NCI-H524 (cell line): ENCODE measurements around the gene NHLRC4.

Source experiments
- DNase-seq, 2 experiments: peaks; one replicate each; lab custom pipeline; 2025; lab: John Stamatoyannopoulos, UW

NHLRC4 gene

DNA sequence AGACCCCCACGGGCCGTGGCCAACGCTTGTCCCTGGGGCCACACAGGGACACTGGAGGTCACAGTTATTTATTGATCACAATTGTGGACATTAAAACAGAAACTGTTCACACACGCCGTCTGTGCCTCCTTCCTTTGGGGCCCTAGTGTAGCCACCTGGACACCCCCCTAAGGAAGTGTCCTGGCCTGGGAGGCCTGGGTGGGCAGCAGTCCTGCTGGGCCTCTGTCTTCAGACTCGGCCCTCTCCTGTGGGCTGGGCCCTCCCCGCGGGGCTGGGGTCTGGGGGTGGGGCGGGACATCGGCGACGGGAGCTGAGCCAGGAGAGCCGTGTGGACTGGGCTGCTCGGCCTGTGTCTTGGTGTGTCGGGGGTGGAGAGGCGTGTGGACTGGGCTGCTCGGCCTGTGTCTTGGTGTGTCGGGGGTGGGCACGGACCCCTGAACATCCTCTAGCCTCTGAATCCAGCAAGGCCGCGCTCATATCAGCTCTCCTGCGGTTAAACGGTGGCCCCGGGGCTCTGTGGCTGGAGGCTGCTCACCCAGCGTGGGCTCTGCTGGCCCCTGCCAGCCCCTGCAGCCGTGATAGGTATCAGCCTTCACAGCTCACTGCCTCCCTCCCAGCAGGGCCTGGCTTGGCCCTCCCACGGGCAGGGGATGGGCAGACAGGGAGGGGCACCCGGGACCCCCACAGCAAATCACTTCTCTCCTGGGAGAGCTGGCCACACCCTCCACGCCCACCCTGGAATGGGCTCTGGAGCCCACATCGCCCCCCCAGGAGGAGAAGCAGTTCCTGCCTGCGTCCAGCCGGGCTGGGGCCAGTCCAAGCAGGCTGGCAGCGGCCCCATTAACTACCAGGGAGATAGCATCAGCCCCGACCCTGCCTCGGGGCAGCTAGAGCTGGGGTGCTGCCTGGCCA is 1.1 kb upstream of the NHLRC4 start:
- no peak for DNase-seq

DNA sequence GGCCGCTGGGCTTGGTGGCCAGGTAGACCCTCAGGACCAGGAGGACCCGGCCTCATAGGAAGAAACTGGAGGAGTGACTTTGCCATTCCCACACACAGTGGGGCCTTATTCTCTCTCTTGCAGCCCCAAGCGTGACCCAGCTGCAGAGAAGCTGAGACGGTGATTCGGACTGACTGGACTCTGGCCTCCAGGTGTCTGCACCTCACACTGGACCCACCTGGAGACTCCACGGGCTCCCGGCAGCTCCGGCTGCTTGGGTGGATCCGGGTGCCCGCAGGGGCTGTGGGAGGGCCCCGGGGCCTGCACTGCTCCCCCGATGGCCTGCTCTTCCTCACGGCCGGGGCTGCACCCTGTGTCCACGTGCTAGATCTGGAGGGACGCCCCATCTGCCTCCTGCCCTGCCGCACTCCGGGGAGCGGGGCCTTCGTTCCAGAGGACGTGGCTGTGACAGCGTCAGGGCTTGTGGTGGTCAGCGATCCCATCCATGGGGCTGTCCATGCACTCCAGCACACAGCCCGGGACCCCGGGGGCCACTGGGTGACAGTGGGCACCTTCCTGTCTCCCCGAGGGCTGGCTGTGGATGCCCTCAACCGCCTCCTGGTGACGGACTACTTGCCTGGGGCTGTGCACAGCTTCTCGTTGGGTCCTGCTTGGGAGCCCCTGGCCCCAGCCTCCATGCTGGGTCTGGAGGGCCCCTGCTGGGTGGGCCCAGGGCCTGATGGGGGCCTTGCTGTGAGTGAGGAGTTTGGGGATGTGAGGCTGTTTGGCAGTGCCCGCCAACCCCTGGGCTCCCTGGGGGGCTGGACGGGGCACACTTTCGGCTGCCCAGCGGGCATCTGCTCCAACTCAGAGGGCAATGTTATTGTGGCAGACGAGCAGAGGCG is 810 bp downstream of the NHLRC4 start:
- no peak for DNase-seq

DNA sequence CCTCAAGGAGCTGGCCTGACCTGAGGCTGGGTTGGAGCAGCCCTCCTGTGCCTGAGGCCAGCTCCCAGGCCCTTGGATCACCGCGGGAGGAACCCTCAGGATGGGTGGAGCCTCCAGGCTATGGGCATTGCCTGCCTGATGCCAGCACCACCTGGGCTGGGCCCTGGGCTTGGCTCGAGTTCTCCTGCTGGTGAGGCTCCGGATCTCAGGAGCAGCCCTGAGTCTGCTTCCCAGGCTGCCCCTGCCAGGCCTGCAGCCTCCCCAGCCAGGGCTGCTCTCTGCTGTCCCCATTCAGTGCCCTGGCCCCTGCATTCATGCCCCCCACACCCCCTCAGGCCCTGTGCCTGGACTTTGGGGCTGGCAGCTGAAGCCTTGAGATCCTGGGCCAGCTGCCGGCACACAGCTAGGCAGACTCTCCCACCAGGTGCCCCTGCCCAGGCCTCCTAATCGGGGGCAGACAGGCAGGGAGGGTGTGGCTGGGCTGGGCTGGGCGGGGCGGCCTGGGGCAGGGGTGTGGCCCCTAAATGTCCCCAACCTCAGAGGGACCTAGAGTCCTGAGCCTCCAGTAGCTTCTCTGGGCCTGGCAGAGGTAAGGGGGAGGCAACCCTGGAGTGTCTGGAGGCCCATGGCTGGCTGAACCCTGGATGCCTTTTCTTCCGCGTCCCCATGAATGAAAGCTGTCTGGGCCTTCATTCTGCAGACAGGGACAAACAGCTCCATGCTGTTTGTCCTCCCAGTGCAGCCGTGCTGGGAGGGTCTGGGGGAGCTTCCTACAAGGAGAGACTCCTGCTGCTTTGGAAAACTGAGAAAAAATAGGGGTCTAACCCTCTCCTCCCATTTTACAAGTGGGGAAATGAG is 1.8 kb downstream of the NHLRC4 start:
- DNase-seq = no peak

DNA sequence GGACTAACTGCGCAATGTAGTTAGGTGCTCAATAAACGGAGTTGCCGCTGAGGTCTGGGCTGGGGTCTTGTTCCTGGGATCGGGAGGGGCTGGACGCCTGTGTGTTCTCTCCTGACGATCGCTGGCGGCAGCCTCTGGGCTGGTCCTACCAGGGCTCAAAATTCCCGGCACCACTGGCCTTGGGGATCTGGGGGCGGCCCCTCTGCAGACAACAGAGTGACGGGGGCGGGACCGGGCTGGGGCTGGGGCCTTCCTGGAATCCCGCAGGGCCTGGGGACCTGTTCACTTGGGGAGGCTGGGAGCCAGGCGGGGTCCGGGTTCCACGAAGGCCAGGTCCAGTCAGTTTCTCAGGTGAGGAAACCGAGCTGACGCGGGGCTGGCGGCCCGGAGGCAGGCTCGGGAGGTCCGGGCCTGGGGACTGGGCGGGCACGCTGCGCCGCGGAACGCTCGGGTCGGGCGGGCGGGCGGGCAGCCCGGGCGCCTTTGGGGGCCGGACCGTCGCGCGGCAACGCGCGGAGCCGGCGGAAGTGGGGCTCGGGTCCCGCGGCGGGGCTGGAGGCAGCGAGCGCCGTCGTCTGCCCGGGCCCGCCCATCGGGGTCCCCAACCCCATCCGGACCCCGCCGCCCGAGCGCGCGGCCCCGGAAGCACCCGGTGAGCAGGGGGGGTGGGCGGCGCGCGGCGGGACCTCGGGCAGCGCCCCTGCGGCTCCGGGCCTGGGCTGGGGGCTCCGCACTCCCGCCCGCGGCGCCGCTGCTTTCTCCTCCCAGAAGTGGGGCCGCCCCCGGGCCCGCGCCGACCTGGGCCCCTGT is 2.8 kb downstream of the NHLRC4 start, which contains the start of gene PIGQ:
Gene PIGQ, plus strand, starts transcription at position 524 of the 810 bp plus-strand sequence. CDS start 4,107 bp downstream, outside the sequence.
- DNase-seq = peak in 1 of 2 experiments; percentile 60

DNA sequence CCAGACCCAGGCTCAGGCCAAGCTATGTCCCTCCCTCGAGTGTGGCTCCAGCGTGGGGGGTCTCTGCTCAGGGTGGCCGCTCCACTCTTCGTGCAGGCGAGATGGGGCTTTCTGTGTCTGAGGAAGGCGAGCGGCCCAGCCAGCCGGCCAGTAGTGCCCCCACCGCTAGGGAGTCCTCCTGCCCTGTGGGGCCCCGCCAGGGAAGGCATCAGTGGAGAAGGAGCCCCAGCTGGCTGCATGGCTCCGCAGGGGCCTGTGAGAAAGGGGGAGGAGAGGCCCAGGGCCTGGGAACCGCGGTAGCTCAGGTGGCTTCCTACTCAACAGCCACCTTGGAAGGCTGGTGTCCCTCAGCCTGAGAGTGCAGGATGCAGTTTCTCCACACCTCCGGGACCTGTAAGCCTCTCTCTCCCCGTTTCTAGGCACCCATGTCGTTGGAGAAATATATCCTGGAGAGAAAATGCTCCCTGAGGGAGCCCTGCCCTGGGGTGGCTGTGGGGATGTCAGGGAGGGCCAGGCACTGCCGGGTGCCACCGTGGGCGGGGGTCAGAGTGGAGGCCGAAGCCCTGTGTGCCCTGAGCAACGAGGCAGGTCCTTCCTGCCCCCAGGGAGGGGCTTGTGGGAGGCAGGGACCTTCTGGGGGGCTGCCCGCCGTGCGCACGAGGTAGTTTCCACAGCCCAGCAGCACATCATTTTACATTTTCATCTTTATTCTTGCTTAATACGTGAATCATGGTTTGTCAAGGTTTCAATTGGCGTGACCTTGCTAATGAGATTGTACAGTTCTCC is 6.3 kb downstream of the NHLRC4 start:
- DNase-seq = no peak

DNA sequence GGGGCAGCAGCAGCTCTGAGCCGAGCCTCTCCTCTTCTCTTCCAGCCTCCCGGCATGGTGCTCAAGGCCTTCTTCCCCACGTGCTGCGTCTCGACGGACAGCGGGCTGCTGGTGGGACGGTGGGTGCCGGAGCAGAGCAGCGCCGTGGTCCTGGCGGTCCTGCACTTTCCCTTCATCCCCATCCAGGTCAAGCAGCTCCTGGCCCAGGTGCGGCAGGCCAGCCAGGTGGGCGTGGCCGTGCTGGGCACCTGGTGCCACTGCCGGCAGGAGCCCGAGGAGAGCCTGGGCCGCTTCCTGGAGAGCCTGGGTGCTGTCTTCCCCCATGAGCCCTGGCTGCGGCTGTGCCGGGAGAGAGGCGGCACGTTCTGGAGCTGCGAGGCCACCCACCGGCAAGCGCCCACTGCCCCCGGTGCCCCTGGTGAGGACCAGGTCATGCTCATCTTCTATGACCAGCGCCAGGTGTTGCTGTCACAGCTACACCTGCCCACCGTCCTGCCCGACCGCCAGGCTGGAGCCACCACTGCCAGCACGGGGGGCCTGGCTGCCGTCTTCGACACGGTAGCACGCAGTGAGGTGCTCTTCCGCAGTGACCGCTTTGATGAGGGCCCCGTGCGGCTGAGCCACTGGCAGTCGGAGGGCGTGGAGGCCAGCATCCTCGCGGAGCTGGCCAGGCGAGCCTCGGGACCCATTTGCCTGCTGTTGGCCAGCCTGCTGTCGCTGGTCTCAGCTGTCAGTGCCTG is 7.4 kb downstream of the NHLRC4 start:
- DNase-seq = no peak

DNA sequence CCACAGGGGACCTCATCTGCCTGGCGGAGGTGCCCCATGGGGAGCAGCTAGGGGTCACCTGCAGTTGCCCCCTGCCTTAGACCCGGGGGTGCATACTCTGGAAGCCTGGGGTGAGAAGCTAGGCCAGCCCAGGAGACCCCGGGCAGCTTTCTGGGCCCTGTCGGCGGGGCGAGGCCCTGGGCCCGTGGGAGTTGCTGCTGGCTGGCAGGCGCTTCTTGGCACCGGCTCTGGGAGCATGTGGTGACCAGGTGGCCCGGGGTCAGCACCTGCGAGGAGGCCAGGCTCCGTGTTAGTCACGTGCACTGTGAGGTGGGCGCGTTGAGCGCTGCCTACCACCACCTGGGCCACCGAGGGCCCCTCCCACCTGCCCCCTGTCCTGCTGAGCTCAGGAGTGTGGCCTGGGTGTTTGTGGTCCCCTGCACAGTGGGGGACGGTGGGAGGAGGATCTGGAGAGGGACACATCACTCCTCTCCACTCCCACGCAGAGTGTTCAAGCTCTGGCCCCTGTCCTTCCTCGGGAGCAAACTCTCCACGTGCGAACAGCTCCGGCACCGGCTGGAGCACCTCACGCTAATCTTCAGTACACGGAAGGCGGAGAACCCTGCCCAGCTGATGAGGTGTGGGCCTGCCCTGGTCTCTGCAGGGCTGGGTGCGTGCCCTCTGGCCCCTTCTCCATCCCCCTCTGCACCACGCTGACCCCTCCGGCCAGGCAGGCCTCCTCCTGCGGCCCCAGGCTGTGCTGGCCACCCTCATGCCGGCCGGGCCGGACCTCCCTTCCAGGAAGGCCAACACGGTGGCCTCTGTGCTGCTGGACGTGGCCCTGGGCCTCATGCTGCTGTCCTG is 8.8 kb downstream of the NHLRC4 start:
- no peak for DNase-seq

DNA sequence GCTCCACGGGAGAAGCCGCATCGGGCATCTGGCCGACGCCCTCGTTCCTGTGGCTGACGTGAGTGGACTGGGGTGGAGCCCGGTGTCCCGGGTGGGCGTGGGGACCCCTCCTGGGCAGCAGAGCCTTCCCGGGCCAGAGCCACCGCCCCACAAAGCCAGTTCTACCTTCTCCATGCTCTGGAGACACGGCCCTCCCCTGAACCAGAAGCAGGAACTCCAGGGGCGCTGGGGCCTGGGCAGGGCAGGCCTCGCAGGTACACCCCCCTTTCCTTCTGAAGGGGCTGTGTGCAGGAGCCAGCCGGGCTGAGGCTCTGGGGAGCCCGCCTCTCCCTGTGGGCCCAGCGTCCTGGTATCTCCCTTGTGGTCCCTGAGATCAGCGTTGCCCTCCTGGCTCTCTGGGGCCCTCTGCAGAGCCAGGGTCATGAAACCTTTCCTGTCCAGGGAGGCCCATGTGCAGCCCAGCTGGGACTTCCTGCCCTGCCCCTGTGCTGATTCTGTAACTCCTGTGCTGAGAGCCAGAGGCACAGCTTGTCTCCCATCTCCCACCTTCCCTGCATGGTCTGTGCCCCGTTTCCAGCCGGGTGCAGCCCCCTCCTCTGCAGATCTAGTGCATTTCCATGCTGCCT is 9.5 kb downstream of the NHLRC4 start:
- no peak for DNase-seq

DNA sequence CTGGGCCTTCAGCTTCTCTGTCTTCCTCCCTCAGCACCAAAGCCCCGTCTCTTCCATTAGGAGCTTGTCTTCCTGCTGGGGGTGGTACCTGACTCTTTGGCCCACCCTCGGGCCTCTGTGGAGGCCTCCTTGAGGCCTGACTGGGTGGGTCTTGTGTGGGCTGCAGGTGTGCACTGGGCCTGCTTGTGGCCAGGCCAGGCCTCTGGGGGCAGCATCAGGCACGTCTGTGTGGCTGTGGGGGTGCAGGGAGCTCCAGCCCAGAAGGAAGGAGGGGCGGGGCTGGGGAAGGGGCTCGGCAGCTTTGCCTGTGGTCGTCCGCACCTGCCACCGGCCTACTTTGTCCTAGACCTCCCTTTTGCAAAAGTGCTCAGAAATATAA is 10.0 kb downstream of the NHLRC4 start:
- DNase-seq = no peak

DNA sequence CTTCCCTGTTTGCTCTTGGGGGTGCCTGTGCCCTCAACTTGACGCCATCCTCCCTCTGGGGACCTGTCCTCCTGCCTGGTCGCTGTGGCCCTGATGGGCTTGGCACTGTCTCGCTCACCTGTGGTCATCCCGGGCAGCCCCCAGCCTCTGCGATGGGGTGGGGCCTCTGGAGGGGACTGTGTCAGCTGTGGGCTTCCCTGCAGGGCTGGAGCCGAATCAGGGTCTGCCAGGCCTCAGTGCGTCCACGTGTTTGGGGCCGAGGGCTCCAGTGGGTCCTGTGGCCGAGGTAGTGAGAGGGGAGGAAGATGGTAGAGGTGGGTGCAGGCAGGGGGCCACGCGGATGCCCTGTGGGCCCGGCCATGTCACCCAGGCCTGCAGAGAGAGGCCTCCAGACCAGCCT is 11.0 kb downstream of the NHLRC4 start:
- no peak for DNase-seq

DNA sequence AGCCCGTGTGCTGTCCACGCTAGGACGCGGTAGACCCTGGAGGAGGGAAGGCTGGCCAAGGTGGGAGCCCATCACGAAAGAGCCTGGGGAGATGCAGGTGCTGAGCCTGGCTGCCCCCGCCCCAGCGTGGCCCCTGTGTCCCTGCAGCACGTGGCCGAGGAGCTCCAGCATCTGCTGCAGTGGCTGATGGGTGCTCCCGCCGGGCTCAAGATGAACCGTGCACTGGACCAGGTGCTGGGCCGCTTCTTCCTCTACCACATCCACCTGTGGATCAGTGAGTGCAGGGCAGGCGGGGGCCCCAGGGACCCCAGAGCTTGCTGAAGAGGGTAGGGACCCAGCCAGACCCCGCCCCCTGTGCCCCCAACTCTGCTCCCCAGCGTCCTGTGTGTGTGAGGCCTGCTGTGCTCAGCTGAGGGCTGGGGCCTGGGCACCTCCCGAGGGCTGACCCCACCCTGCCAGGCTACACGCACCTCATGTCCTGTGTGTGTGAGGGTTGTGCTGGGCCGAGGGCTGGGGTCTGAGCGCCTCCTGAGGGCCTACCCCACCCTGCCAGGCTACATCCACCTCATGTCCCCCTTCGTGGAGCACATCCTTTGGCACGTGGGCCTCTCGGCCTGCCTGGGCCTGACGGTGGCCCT is 11.5 kb downstream of the NHLRC4 start:
- no peak for DNase-seq

DNA sequence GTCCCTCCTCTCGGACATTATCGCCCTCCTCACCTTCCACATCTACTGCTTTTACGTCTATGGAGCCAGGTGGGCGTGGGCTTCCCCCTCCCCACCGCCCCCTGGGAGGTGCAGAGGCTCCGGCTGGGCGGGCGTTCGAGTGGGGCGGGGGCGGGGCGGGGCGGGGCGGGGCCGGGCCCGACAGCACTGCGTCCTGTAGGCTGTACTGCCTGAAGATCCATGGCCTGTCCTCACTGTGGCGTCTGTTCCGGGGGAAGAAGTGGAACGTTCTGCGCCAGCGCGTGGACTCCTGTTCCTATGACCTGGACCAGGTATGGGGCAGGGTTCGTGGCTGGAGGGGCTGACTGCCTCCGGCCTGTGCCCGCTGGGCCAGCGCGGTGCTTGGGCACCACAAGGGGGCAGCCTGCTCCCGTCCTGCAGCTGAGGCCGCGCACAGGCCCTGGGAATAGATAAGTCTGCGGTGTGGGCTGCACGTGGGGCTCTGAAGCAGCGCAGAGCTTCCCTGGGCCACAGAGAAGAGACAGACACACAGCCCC is 12.1 kb downstream of the NHLRC4 start:
- peak; percentile 32 to 75 for DNase-seq

DNA sequence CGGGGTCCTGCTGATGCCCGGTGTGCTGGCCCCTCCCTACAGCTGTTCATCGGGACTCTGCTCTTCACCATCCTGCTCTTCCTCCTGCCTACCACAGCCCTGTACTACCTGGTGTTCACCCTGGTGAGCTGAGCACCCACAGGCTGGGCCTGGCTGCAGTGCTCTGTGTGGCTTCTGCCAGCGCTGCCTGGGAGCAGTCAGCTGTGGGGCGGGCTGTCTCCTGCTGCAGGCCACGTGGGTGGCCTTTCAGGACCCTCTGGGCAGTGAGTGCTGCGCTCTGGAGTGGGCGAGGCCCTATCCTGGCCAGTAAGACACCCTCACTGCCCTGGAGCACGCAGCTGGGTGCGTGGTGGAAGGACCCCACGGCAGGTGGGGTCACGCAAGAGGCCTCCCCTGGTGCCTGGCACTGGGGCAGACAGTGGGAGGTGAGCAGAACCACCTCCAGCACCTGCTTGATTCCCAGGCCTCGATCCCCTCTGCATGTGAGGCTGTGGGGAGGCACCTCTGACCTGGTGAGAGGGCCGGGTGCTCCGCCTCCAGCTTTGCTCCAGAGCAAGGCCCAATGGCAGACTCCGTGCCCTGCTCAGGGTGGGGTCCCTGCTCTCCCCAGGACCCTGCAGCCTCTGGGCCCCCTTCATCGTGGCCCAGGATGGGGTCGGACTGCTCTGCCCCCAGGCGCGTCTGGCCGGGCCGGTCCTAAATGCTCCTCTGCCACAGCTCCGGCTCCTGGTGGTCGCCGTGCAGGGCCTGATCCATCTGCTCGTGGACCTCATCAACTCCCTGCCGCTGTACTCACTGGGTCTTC is 13.5 kb downstream of the NHLRC4 start:
- no peak for DNase-seq

DNA sequence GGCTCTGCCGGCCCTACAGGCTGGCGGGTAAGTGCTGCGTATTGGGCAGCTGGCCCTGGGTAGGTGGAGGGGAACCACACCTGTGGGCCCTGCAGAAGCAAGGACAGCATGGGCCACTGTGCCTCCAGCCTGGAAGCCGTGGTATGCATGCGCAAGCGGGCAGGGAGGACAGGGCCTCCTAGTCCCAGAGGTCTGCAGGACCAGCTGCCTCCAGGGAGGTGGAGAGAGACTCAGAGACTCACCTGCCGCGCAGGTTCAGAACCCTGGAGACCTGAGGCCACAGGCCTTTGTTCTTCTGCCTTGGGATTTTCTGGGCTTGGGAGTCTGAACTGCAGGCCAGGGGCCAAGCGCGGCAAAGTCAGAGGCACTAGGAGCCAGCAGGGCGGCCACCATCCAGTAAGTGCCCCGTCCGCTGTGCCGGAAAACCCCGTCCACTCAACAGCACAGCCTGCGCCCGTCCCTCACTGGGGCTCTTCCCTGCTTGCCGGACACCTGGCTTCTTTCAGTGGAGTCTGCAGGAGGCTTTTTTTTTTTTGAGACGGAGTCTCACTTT is 14.2 kb downstream of the NHLRC4 start:
- no peak for DNase-seq

DNA sequence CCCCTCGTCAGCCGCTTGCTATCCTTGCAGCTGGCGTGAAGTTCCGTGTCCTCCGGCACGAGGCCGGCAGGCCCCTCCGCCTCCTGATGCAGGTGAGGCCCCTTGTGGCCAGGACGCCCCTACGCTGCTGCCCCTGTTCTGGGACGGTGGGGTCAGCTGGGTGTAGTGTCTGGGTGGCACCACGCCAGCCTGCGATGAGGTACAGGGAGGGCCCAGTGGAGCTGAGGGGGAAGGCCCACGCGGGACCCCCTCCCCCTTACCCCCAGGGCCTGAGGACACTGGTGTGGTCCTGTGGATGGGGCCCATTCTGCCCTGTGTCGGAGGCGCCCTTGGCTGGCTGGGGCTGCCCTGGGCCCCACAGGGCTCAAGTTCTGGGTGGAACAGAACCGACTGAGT is 15.4 kb downstream of the NHLRC4 start:
- no peak for DNase-seq
